Stimulated activated CD4-positive, alpha-beta T cell treated with anti-CD3 and anti-CD28 coated beads, Interleukin-4, amount 100 ng/mL, for 48 hours (primary cell): ENCODE results near the gene TBX6.
"Not testable (repeated sequence)": the region's sequence is repeated elsewhere in the genome, so short reads cannot be mapped to it uniquely, and the experiment has no call there.

Source experiments
- DNase-seq, 2 donors: peaks; one replicate each; pipeline ENCODE4 v3.0.0-alpha.2; 2020; ENCODE audit warnings: low read depth in 2 of 2

TBX6 gene

DNA sequence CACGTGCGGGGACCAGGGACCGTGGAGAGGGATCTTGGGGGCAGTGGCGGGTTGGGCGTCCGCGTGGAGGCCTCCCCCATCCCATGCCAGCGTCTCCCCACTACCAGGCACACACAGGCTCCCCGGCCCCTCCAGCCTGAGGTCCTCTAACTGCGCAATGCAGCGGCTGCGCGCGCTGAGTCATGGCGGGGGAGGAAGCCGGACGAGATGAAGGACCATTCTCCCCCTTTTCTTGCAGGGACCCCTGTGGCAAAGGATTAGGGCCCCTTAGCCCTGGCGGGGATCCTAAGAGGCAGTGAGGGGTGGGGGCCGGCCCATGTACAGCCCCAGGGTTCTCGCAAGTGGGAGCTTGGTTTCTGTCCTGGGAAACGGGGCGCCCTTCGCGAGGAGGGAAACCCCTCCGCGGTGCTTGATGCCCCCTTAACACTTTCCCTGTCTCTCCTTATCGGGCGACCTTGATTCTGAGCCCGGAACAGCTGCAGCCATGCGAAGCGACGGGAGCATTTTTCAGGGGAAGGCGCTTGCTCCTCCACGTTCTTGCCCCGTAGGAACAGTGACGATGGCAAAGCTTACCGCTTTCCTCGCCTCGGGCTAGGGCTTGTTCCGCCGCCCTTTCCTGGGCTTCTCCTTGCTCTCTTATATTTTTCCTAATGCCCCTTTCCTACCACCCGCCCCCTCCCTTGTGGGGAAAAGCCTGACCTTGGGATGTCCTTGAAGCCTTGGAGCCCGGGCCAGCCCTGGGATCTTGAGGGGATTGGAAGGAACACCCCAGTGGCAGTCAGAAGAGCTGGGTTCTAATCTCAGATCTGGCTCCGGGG, 25.6 kb downstream of the TBX6 start:
- DNase-seq: peak; percentile 29 to 45

- DNase-seq: peak; percentile 94 to 97
Observed at GRCh38 chr16:30065102-30065942, 26.4 kb downstream of the TBX6 start, which contains the start of gene ALDOA. ALDOA (plus strand) TSS chr16:30065760; CDS start chr16:30066898, 1,138 bp downstream.

DNA sequence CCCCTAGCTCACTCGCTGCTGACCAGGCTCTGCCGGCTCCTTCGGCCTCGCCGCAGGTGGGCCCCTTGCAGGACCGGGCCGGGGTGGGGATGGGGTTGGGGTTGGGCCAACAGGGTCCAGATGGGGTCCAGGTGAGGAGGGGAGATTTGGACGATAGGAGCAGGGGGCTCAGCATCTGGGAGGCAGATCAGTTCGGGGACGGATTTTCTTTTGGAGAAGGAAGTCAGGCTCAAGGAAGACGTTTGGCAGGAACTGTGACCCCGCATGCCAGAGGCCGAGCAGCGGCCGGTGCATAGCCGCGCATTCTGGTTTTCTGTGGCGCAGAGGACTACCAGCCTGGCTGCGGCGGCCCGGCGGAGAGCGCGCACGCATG, 27.0 kb downstream of the TBX6 start:
- DNase-seq: no peak

DNA sequence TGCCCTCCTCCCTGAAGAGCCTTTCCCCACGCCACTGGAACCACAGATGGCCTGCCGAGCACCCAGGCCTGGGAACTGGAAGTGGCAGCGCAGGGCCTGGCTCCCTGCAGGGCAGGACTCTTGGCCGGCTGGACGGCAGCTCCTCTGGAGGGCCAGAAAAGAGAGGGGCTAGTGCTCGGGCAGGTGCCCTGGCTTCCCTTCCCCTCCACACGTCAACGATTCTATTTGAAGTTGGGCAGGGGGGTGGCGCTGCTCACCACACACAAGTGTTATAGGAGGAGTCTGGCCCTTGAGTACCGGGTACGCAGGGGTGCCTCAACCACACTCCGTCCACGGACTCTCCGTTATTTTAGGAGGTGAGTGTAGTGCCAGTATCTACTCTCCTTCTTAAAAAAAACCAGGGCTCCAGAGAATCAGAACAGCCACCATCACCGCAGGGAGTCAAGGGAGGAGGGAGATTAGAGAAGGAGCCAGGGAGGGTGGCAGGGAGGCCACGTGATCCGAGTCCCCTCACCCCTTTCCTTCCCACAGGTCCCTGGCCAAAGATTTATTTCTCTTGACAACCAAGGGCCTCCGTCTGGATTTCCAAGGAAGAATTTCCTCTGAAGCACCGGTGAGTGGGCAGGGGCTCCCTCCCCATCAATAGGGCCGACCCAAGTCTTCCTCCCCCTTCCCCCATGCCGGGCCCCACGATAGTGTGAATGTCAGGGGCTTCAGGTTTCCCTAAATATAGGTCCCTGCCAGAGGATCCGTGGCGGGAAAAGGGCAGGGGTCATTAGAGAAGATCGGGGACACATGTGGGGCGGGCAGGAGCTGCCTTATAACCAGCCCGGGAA, 27.6 kb downstream of the TBX6 start:
- peak; percentile 55 to 66 for DNase-seq

DNA sequence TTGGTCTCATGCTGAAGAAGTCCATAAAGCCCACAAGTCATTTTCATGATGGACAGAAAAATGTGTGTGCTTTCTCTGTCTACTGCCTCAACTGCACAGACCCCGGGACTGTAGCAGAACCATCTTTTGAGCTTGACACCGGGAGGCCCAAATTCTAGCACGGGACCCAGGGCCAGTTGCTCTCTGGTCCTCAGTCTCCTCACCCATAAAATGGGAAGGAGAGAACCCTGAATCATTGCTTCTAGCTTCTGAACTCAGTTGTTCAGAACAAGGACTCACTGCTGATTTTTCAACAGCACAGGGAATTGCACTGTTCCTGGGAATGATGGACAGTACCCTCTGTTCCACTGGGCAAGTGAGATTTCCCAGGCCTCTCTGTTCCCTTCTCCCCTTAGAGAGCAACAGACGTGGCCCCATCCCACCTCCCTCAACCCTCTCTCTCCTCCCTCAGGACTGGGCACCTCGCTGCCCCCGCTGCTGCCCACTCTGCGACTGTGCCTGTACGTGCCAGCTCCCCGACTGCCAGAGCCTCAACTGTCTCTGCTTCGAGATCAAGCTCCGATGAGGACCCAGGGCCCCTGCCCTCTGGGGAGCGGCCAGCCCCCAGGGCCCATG, 28.3 kb downstream of the TBX6 start:
- DNase-seq: no peak

DNA sequence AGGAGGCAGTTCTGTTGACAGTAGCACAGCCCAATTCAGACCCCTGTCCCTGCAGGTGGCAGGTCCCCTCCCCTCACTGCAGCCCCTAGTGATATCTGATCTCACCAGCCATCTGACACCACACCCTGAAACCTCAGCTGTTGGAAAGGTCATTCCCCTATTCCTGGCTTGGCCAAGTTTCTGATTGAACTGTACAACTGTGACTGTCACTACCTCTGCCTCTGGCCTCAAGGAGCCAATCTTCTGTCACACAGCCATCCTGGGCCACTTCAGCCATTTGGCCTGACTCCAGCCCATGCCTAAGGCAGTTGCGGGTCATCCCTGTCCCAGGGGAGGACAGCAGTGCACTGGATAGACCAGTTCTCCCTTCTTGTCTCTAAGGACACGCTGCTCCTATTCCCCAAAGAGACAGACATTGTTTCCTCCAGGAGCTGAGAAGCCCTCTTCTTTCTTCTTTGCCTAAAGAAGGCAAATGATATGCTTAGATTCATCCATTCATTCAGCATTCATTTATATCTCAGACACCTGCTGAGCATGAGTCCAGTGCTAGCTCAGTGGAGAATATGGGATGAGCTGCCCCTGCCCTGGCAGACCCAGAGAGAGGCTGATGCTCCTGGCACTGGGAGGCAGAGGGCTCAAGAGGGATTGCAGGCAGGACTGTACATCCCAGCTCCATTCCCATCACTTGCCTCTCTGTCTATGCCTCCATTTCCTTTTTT, 30.7 kb downstream of the TBX6 start:
- no peak for DNase-seq

GRCh38 chr16:30060346-30060745, 31.4 kb downstream of the TBX6 start:
- DNase-seq: no peak

GRCh38 chr16:30054959-30055553, 36.7 kb downstream of the TBX6 start:
- DNase-seq: peak in 1 of 2 donors; percentile 55

- no peak for DNase-seq
Observed at GRCh38 chr16:30054451-30054850, 37.3 kb downstream of the TBX6 start.

GRCh38 chr16:30053376-30054015, 38.2 kb downstream of the TBX6 start:
- no peak for DNase-seq

GRCh38 chr16:30052671-30053372, 38.9 kb downstream of the TBX6 start:
- peak; percentile 91 to 94 for DNase-seq

- no peak for DNase-seq
Observed at GRCh38 chr16:30051518-30051917, 40.2 kb downstream of the TBX6 start.

DNA sequence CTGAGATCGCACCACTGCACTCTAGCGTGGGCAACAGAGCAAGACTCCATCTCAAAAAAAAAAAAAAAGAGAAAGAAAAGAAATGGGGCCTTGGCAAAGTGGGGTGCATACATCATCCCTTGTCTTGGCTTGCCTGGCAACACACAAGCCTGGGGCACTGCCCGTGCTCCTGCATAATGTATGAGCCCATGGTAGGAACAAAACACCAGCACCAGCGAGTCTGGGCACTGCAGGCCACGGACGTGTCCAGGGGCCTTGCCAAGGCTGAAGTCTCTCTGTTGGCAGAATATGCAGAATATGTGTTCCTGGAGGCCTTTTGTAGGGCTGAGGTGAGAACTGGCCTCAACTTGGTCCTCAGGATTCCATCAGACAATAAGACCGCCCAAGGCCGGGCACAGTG, 41.9 kb downstream of the TBX6 start:
- DNase-seq: no peak

GRCh38 chr16:30046588-30046987, 45.1 kb downstream of the TBX6 start:
- no peak for DNase-seq

DNA sequence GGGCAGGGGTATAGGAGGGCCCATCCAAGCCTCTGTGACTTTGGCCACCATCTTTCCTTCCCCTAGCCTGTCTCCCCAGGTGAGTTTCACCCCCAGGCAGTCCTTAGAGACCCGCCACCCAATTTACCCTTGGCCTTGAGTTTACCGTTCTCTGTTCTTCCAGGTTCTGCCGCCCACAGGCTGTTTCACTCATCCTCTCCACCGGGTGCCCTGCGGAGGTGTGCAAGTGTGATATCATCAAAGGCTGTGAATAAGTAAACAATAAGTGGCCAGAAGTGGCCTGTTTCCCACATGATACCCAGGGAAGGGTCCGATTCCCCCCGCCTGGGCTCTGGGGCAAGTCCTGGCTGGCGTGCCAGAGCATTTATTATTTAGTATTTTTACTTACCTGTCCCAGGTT, 45.5 kb downstream of the TBX6 start:
- no peak for DNase-seq

- no peak for DNase-seq
Observed at GRCh38 chr16:30041841-30042240, 49.9 kb downstream of the TBX6 start.

GRCh38 chr16:30040690-30041089, 51.0 kb downstream of the TBX6 start:
- DNase-seq: not testable (repeated sequence)

DNA sequence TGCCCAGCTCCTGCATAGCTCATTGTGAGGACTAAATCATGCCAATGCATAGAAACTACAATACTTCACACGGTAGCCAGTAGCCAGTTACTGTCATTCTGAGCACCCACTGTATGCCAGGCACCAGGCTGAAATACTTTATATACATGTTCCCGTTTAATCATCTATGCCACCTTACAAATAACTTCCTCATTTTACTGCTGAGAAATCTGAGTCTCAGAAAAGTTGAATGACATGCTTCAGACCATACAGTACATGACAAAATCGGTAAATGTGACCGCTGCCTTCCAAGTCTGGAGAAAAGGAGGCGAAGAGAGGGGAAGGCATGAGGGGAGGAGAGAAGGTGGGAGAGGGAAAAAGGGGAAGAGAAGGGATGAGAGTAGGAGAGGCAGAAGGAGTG, 51.5 kb downstream of the TBX6 start:
- no peak for DNase-seq
